HG02870 (cell line): ENCODE measurements around the gene ELAVL1.
"Not testable (repeated sequence)": the region's sequence is repeated elsewhere in the genome, so short reads cannot be mapped to it uniquely, and the experiment has no call there.

Experiments used
- ATAC-seq: cut with Tn5 transposase; IDR thresholded peaks from one replicate; pipeline ENCODE4 v1.9.1; 2021; ENCODE audit warnings: mild to moderate bottlenecking, moderate library complexity; ENCODE audit not compliant: unreplicated experiment

ELAVL1 gene

GRCh38 chr19:7924241-7924640, 81.2 kb downstream of the ELAVL1 start:
- no peak for ATAC-seq

GRCh38 chr19:7923295-7924191, 81.9 kb downstream of the ELAVL1 start:
- no peak for ATAC-seq

- ATAC-seq, result no peak
Observed at GRCh38 chr19:7922836-7923195, 82.6 kb downstream of the ELAVL1 start.

- no peak for ATAC-seq
Observed at GRCh38 chr19:7921967-7922835, 83.2 kb downstream of the ELAVL1 start.

GRCh38 chr19:7921302-7921966, 84.0 kb downstream of the ELAVL1 start:
- no peak for ATAC-seq

GRCh38 chr19:7920519-7921301, 84.7 kb downstream of the ELAVL1 start:
- ATAC-seq, result peak; percentile 41

GRCh38 chr19:7919610-7920518, 85.6 kb downstream of the ELAVL1 start, which contains the start of gene SNAPC2:
SNAPC2 (plus strand) TSS chr19:7920338; CDS start chr19:7920367, 29 bp downstream.
- ATAC-seq, result peak; percentile 43

GRCh38 chr19:7918615-7919421, 86.6 kb downstream of the ELAVL1 start:
- no peak for ATAC-seq

GRCh38 chr19:7918062-7918614, 87.3 kb downstream of the ELAVL1 start:
- ATAC-seq, result not testable (repeated sequence)

GRCh38 chr19:7917267-7918061, 88.0 kb downstream of the ELAVL1 start:
- ATAC-seq, result no peak

- ATAC-seq, result no peak
Observed at GRCh38 chr19:7916955-7917266, 88.5 kb downstream of the ELAVL1 start.

- ATAC-seq, result no peak
Observed at GRCh38 chr19:7916103-7916954, 89.1 kb downstream of the ELAVL1 start.

- no peak for ATAC-seq
Observed at GRCh38 chr19:7915250-7916102, 90.0 kb downstream of the ELAVL1 start.

- no peak for ATAC-seq
Observed at GRCh38 chr19:7914598-7915045, 90.8 kb downstream of the ELAVL1 start, which contains the start of gene TGFBR3L. TGFBR3L (plus strand) TSS chr19:7914830.

GRCh38 chr19:7914099-7914498, 91.3 kb downstream of the ELAVL1 start:
- ATAC-seq, result no peak

GRCh38 chr19:7913652-7914051, 91.8 kb downstream of the ELAVL1 start:
- no peak for ATAC-seq
